GM21576 (cell line): ENCODE measurements around the gene KRT83.
"Not testable (repeated sequence)": the region's sequence is repeated elsewhere in the genome, so short reads cannot be mapped to it uniquely, and the experiment has no call there.

ENCODE experiments used
- ATAC-seq: cut with Tn5 transposase; IDR thresholded peaks from one replicate; pipeline ENCODE4 v1.9.1; 2021; ENCODE audit warnings: mild to moderate bottlenecking, moderate library complexity; ENCODE audit not compliant: unreplicated experiment

The KRT83 gene

GRCh38 chr12:52334185-52334584 lies 13.0 kb upstream of the KRT83 start:
- ATAC-seq: no peak

DNA sequence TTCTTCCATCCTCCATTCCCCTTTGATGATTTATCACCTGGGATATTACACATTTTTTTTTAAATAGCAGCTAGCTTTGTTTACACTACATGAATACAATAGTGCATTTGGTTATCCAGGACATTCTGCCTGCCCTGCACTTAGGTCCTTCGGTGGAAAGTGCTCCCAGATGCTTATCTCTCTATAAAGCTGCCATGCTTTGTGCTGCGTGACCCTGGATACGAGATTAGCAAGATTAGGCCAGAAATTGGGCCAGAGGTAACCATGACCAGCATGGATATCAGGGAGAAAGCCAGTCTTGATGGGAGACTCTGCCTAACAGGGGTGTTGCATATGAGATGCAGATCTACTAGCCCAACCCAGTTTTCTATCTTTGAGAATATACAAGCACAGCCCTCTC lies 12.1 kb upstream of the KRT83 start:
- ATAC-seq: no peak

- no peak for ATAC-seq
Observed at GRCh38 chr12:52332381-52332780, 11.2 kb upstream of the KRT83 start.

DNA sequence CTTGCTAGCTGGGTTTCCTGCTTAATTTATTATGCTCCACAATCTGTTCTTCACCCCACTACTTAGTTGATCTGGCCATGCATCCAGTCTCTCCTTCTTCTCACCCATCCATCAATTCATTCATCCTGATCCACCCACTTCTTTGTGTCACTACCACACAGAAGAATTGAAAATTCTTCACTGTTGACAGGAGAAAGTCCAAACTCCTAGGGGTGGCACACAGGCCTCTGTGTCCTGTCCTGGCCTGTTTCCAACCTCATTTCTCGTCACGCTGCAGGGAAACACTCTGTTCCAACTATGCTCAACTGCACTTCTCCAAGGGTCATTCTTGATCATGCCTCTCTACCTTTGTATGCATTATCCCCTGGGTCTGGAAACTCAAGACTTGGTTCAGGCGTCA lies 10.6 kb upstream of the KRT83 start:
- ATAC-seq: no peak

- no peak for ATAC-seq
Observed at GRCh38 chr12:52331039-52331438, 9.8 kb upstream of the KRT83 start.

GRCh38 chr12:52327830-52328500 lies 6.8 kb upstream of the KRT83 start:
- no peak for ATAC-seq

DNA sequence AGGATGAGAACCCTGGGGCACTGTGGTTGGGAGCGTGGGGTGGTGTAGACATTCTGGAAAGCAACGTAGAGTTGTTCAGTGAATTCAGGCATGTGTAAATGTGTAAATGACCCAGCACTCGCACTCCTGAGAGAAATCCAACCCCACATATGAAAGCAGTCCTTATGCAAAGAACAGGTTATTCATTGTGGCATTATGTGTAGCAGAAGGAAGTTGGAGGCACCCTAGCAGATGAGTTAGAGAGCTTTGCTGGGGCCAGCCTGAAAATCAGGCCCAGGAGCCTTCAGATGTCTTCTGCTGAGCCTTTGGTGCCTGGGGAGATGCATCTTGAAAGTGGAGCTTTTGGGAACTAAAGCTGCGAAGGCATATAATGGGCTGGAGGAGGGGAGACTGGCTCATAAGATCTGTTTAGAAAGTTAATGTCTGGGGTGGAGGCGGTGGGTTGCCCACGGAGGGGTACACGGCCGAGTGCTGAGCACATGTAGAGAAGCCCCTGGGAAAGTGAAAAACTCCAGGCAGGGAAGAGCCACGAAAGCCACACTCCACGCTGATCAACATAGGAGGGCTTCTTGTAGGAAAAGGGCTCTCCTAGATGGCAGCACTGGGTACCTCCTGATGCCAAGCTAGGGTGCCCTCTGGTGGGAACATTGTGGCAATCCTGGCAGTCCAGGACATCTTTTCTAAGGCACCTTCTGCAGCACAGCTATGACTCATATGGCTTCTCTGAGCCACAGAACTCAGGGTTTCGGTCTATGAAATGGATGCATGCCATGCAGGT lies 6.0 kb upstream of the KRT83 start:
- ATAC-seq: peak; percentile 89

- no peak for ATAC-seq
Observed at GRCh38 chr12:52324153-52324444, 2.9 kb upstream of the KRT83 start.

DNA sequence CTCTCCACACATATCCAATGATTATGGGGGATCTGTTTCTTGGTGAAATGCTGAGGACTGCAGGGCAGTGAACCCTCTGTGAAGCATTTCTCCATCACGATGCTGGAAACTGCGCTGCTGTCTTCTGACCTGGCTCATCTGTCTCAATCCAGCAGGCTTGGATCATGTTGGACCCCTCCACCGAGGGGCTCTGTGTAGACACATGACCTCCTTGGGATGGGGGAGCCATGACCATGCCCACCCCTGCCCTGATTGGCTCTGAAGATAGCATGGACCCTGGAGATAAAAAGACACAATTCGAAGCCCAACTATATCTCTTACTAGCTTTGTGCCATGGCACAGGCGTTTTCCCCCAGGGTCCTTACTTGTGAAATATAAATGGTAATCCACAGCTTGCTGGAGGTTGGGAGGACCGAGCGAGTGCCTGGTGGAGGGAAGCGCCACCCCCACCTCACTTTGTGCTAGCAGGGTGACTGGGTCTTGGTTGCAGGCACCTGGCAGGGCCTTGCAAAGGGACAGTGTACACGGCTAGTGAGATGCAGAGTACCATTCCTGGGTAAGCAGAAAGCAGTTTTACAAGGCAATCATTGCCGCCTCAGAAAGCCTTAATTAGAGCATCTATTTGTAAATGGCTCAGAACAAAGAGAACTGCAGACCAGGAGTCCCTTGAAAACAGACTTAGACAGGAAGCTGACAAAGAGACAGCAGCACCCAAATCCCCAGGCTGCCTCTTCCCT lies 2.4 kb upstream of the KRT83 start:
- no peak for ATAC-seq

GRCh38 chr12:52323001-52323400 lies 1.8 kb upstream of the KRT83 start:
- ATAC-seq: no peak

GRCh38 chr12:52322069-52322468 lies 871 bp upstream of the KRT83 start:
- no peak for ATAC-seq

- ATAC-seq: no peak
Observed at GRCh38 chr12:52321418-52321817, 220 bp upstream of the KRT83 start.

- no peak for ATAC-seq
Observed at GRCh38 chr12:52319097-52319496, 2.1 kb downstream of the KRT83 start.

DNA sequence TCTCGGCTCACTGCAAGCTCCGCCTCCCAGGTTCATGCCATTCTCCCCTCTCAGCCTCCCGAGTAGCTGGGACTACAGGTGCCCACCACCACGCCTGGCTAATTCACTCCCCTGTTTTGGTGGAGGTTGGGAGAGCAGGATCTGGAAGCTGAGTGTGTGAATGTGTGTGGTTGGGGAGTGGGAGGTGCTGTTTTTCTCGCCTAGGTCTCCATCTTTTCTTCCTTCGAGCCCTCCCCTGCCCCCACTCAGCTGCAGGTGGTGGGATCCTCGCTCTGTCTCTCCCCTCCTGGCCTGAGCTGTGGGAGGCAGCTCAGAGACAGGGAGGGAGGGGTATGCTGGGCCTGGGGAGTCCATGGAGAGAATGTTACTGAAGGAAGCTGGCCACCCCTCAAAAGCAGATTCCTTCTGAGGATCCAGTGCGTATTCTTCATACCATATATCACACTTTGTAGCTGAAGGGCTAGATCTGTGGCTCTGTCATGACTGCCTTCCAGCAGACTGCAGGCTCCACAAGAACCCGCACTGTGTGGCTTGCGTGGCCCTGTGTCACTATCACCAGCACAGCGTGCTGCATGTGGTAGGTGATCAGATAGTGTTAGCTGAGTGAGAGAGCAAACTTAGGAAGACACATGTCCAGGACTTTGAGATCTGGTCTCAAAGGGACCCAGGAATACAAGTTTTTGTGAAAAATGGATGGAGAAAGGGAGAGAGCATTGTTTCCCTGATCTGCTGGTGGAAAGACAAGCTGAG lies 2.8 kb downstream of the KRT83 start:
- ATAC-seq: no peak

DNA sequence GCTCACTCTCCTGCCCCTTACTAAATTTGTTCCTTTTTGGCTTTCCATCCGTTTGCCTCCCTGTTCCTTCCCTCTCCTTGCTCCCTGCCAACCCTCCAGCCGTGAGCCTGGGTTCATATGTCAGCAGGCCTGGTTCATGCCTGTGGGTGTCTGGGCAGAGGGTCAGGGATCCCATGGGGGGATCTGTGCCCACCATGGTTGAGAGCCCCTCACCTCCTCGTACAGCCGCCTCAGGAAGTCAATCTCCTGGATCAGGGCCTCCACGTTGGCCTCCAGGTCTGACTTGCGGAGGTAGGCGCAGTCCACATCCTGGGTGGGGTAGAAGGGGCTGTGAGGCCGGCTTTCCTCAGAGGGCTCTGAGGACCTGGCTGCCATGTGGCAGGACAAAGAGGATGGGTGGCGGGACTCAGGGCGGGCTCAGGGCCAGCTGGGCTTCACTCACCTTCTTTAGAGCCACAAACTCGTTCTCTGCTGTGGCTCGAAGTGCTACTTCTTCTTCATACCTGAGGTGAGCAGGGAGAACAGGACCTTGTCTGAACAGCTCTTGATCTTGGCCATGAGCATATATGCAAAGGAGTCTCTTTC lies 3.6 kb downstream of the KRT83 start:
- ATAC-seq: no peak

DNA sequence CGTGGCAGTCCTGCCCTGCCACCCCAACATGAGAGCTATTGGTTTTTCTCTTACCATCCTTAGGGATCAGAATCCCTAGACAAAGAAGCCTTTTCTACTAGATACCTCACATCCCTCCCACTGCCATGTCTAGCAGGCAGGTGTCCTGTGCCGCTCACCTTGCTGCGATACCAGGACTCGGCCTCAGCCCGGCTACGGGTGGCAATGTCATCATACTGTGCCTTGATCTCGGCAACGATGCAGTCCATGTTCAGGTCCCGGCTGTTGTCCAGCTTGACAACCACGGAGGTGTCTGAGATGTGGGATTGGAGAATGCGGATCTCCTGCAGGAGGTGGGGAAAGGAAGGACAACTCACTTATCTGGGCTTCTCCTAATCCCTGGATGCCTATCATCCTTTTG lies 4.5 kb downstream of the KRT83 start:
- ATAC-seq: no peak

GRCh38 chr12:52316290-52316689 lies 4.9 kb downstream of the KRT83 start:
- no peak for ATAC-seq

DNA sequence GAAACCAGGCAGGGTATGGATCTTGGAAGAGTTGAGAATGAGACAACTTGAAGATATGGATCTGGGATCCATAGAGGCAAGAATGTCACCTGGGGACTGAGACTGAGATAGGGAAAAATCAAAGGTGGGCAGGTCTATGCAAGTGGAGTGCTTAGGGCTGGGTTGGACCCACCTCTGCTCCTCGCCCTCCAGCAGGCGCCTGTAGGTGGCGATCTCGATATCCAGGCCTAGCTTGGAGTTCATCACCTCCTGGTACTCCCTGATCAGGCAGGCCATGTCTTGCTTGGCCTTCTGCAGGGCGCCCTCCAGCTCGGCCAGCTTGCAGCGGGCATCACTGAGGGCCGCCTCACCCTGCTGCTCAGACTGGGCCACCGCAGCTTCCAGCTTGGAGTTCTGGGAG lies 5.5 kb downstream of the KRT83 start:
- not testable (repeated sequence) for ATAC-seq

GRCh38 chr12:52314511-52314910 lies 6.7 kb downstream of the KRT83 start:
- ATAC-seq: no peak

GRCh38 chr12:52313926-52314325 lies 7.3 kb downstream of the KRT83 start:
- ATAC-seq: no peak

DNA sequence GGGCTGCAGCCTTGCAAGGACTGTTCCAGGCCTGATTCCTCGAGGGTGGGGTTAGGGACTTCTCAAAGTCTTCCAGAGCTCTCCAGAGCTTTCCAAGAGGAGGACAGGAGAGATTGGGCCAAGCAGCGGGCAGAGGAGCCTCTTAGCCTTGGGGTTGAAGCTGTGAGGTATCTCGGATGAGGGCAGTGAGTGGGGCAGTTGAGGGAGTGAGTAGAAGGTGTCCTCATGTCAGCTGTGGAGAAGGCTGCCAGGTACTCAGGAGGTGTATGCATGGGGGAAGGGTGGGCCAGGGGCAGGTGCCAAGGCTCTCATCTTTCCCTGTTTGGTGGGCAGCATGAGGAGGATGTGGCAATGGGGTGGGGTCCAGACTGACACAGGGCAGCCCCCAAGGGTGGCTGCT lies 7.7 kb downstream of the KRT83 start:
- ATAC-seq: no peak
